Neuronal stem cell (in vitro differentiated cells): ENCODE results near the gene FADS2.

Experiments
- DNase-seq: peaks from one replicate; pipeline ENCODE4 v3.0.0-alpha.2; 2013; ENCODE audit warnings: low spot score
- H2AFZ ChIP-seq: one replicate; pipeline ENCODE4 v1.6.1; 2013; ENCODE audit warnings: mild to moderate bottlenecking, low read length, inconsistent platforms
- H2AK5ac ChIP-seq: 2 replicates; pipeline ENCODE4 v1.6.1; 2013; ENCODE audit warnings: low read depth, mild to moderate bottlenecking, inconsistent platforms, low read length, moderate library complexity, mixed read lengths
- H2BK120ac ChIP-seq: 2 replicates; pipeline ENCODE4 v1.6.1; 2013; ENCODE audit warnings: low read depth, mild to moderate bottlenecking, inconsistent platforms, low read length, moderate library complexity, mixed read lengths
- H2BK12ac ChIP-seq: one replicate; pipeline ENCODE4 v1.6.1; 2013; ENCODE audit warnings: low read length, inconsistent platforms
- H2BK15ac ChIP-seq: 2 replicates; pipeline ENCODE4 v1.6.1; 2013; ENCODE audit warnings: mild to moderate bottlenecking, low read length, inconsistent platforms, mixed read lengths
- H2BK5ac ChIP-seq: one replicate; pipeline ENCODE4 v1.6.1; 2013; ENCODE audit warnings: inconsistent platforms, mild to moderate bottlenecking, low read length, moderate library complexity
- H3K14ac ChIP-seq: one replicate; pipeline ENCODE4 v1.6.1; 2013; ENCODE audit warnings: low read length, inconsistent platforms
- H3K18ac ChIP-seq: 2 replicates; pipeline ENCODE4 v1.6.1; 2013; ENCODE audit warnings: low read length, inconsistent platforms
- H3K23ac ChIP-seq: 2 replicates; pipeline ENCODE4 v1.6.1; 2013; ENCODE audit warnings: low read depth, mild to moderate bottlenecking, mixed read lengths, low read length, inconsistent platforms; ENCODE audit not compliant: poor library complexity
- H3K27ac ChIP-seq: replicated peaks from 3 replicates; pipeline ENCODE4 v1.5.1; 2013; ENCODE audit warnings: low read length, inconsistent platforms
- H3K27me3 ChIP-seq, 3 experiments: 2 replicates each; pipeline ENCODE4 v1.6.1; 2013; ENCODE audit warnings: low read length in 3 of 3, mild to moderate bottlenecking in 2 of 3, inconsistent platforms in 1 of 3, low read depth in 1 of 3, mixed read lengths in 1 of 3, moderate library complexity in 1 of 3; ENCODE audit not compliant: control insufficient read depth in 3 of 3, insufficient read depth in 3 of 3
- H3K36me3 ChIP-seq, 2 donors: replicated peaks in 1 of 2; 2 replicates each; pipeline ENCODE4 v1.6.1; 2013; ENCODE audit warnings: low read length in 2 of 2; ENCODE audit not compliant: control insufficient read depth in 2 of 2, insufficient read depth in 2 of 2
- H3K4ac ChIP-seq: 2 replicates; pipeline ENCODE4 v1.6.1; 2013; ENCODE audit warnings: inconsistent platforms, mild to moderate bottlenecking, low read length, moderate library complexity
- H3K4me1 ChIP-seq, 2 donors: 1 replicate in 1 of 2; 2 replicates in 1 of 2; pipeline ENCODE4 v1.6.1; 2013; ENCODE audit warnings: low read length in 2 of 2, low read depth in 1 of 2; ENCODE audit not compliant: control insufficient read depth in 2 of 2, insufficient read depth in 1 of 2
- H3K4me2 ChIP-seq: one replicate; pipeline ENCODE4 v1.6.1; 2013; ENCODE audit warnings: mild to moderate bottlenecking, low read length, inconsistent platforms; ENCODE audit not compliant: insufficient read depth, poor library complexity, severe bottlenecking
- H3K4me3 ChIP-seq, 2 donors: 2 replicates each; pipeline ENCODE4 v1.5.1; 2013; ENCODE audit warnings: low read length in 2 of 2, mild to moderate bottlenecking in 2 of 2, inconsistent platforms in 1 of 2, moderate library complexity in 1 of 2
- H3K79me1 ChIP-seq: one replicate; pipeline ENCODE4 v1.6.1; 2013; ENCODE audit warnings: low read depth, mild to moderate bottlenecking, inconsistent platforms, low read length, moderate library complexity
- H3K9ac ChIP-seq: one replicate; pipeline ENCODE4 v1.6.1; 2013; ENCODE audit warnings: mild to moderate bottlenecking, low read depth, low read length, inconsistent platforms; ENCODE audit not compliant: poor library complexity
- H3K9me3 ChIP-seq, 2 donors: replicated peaks in 1 of 2; 2 replicates each; pipeline versions ENCODE3 to v1.6.1; 2013; ENCODE audit warnings: low read length in 2 of 2, mild to moderate bottlenecking in 2 of 2, inconsistent platforms in 1 of 2, low read depth in 1 of 2, mixed read lengths in 1 of 2, moderate library complexity in 1 of 2; ENCODE audit not compliant: control insufficient read depth in 2 of 2, insufficient read depth in 1 of 2
- H4K8ac ChIP-seq: one replicate; pipeline ENCODE4 v1.6.1; 2013; ENCODE audit warnings: low read depth, mild to moderate bottlenecking, inconsistent platforms, low read length, moderate library complexity
- H4K91ac ChIP-seq: one replicate; pipeline ENCODE4 v1.6.1; 2013; ENCODE audit warnings: low read length, low read depth, mild to moderate bottlenecking, inconsistent platforms; ENCODE audit not compliant: poor library complexity
- WGBS, 2 donors: extraction: QIAGEN DNeasy Blood & Tissue Kit; methylation state at CpG; one replicate each; pipeline ENCODE4 v1.1.7; 2013; ENCODE audit warnings: missing lambda C conversion rate in 2 of 2, mixed read lengths in 1 of 2; ENCODE audit not compliant: insufficient read length in 2 of 2, insufficient replicate concordance in 1 of 2; ENCODE audit errors: extremely low coverage in 2 of 2; 5-methylcytosine and 5-hydroxymethylcytosine counted together

FADS2 gene

GRCh38 chr11:61873588-61874376, 45.7 kb downstream of the FADS2 start:
- Histone ChIP-seq H3K14ac (no peak overlapping the region), H2BK15ac (no peak overlapping the region), H2AK5ac (no peak overlapping the region), H2BK120ac (no peak overlapping the region), H4K91ac (no peak overlapping the region), H3K18ac (no peak overlapping the region), H3K79me1 (peaks cover 6% of the 10 kb centered on the region), H3K4ac (no peak overlapping the region), H3K27me3 (peaks cover 0 to 3% (median 0%) of the 10 kb centered on the region in 3 experiments), H3K4me2 (no peak overlapping the region), H3K4me1 (peaks cover 12 to 16% of the 10 kb centered on the region in 2 donors), H3K4me3 (no peak overlapping the region), H3K9ac (peak overlapping the region; percentile 66), H3K36me3 (no peaks in the 10 kb centered on the region), H4K8ac (no peak overlapping the region), H3K9me3 (no peaks in the 10 kb centered on the region), H3K27ac (no peak overlapping the region), H2AFZ (no peak overlapping the region), H3K23ac (no peak overlapping the region), H2BK5ac (no peak overlapping the region), H2BK12ac (no peak overlapping the region)
- WGBS, 2 donors = no CpG with 5 or more reads among the region's 16 CpGs
- no peak for DNase-seq

DNA sequence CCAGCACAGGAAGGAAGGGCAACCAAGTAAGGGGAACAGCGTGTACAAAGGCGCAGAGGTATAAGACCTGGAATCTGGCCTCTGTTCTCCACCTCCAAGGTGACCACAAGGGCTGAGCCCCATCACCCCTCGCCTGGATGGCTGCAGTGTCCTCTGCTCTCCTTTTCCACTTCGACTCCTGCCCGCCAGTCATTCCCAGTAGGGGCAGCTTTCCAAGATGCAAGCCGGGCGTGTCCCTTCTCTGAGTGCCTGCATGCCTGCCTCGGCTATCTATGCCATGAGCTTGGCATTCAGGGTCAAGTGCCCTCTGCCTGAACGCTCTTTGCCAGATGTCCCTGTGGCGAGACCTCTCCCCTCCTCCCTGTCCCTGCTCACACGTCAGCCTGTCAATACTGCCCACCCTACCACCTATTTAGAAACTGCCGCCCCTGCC, 46.3 kb downstream of the FADS2 start:
- Histone ChIP-seq H3K4me3 (no peak overlapping the region), H3K4ac (no peak overlapping the region), H2BK15ac (no peak overlapping the region), H3K36me3 (no peaks in the 10 kb centered on the region), H3K23ac (peak overlapping the region; percentile 75), H2BK5ac (no peak overlapping the region), H3K18ac (peak overlapping the region; percentile 42), H3K79me1 (peaks cover 6% of the 10 kb centered on the region), H2AFZ (no peak overlapping the region), H2AK5ac (no peak overlapping the region), H3K14ac (no peak overlapping the region), H4K91ac (no peak overlapping the region), H3K4me2 (no peak overlapping the region), H3K27me3 (peaks cover 0 to 3% (median 0%) of the 10 kb centered on the region in 3 experiments), H3K4me1 (peaks cover 12 to 16% of the 10 kb centered on the region in 2 donors), H3K9me3 (no peaks in the 10 kb centered on the region), H3K9ac (peak overlapping the region; percentile 13), H2BK120ac (no peak overlapping the region), H3K27ac (no peak overlapping the region), H2BK12ac (no peak overlapping the region), H4K8ac (no peak overlapping the region)
- no CpG with 5 or more reads among the region's 12 CpGs for WGBS, 2 donors
- DNase-seq = no peak

- Histone ChIP-seq H3K36me3 (no peaks in the 10 kb centered on the region), H3K23ac (no peak overlapping the region), H3K4ac (no peak overlapping the region), H3K14ac (no peak overlapping the region), H3K9ac (no peak overlapping the region), H3K4me2 (no peak overlapping the region), H2BK120ac (no peak overlapping the region), H4K91ac (no peak overlapping the region), H2BK5ac (no peak overlapping the region), H2BK12ac (no peak overlapping the region), H3K27ac (no peak overlapping the region), H3K27me3 (peaks cover 0 to 3% (median 0%) of the 10 kb centered on the region in 3 experiments), H3K9me3 (no peaks in the 10 kb centered on the region), H4K8ac (no peak overlapping the region), H2BK15ac (no peak overlapping the region), H3K79me1 (peaks cover 6% of the 10 kb centered on the region), H2AFZ (no peak overlapping the region), H3K4me3 (no peak overlapping the region), H3K18ac (no peak overlapping the region), H2AK5ac (no peak overlapping the region), H3K4me1 (peaks cover 7 to 12% of the 10 kb centered on the region in 2 donors)
- WGBS, 2 donors = no CpG with 5 or more reads among the region's 3 CpGs
- no peak for DNase-seq
Measured at GRCh38 chr11:61874853-61875252, 46.8 kb downstream of the FADS2 start.

DNA sequence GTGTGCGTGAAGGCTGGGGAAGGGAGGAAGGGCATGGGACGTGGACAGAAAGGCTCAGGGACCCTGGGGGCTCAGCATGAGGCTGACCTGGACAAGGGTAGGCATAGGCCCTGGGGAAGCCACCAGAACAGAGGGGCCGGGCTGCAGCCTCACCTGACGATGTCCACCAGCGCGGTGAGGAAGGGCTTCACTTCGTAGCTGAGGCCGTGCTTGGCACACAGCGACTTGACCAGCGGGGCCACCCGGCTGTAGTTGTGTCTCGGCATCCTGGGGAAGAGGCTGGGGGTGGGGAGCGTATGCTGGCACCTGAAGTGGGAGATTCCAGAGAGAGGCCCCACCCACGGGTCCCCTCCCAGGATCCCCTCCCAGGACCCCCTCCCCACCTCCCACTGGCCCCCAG, 47.6 kb downstream of the FADS2 start:
- Histone ChIP-seq H3K18ac (peak overlapping the region; percentile 27), H3K9me3 (no peaks in the 10 kb centered on the region), H3K27me3 (peaks cover 0 to 3% (median 0%) of the 10 kb centered on the region in 3 experiments), H3K4ac (no peak overlapping the region), H3K27ac (no peak overlapping the region), H3K9ac (no peak overlapping the region), H2BK12ac (no peak overlapping the region), H4K8ac (no peak overlapping the region), H3K14ac (no peak overlapping the region), H3K23ac (no peak overlapping the region), H2BK15ac (no peak overlapping the region), H4K91ac (no peak overlapping the region), H3K4me2 (no peak overlapping the region), H2BK5ac (no peak overlapping the region), H3K36me3 (no peaks in the 10 kb centered on the region), H3K4me3 (no peak overlapping the region), H3K79me1 (peaks cover 6% of the 10 kb centered on the region), H2BK120ac (no peak overlapping the region), H2AFZ (no peak overlapping the region), H2AK5ac (peak overlapping the region; percentile 68), H3K4me1 (peaks cover 6 to 7% of the 10 kb centered on the region in 2 donors)
- DNase-seq = no peak
- WGBS, 2 donors = no CpG with 5 or more reads among the region's 14 CpGs
